Effector memory CD8-positive, alpha-beta T cell (primary cell): ENCODE data around the gene SEMA6A.

Source experiments
- ATAC-seq: fragments of 150-1000 bp; cut with Tn5 transposase; replicated peaks from 2 replicates; pipeline ENCODE4 v1.10.0; 2021; ENCODE audit warnings: mild to moderate bottlenecking, moderate library complexity
- DNase-seq, 3 experiments: peaks; one replicate each; pipeline ENCODE4 v3.0.0; 2021
- H3K27ac Mint-ChIP-seq, 2 donors: one replicate each; pipeline ENCODE4 v1.8.0; 2022; ENCODE audit warnings: mild to moderate bottlenecking in 2 of 2, mixed read lengths in 2 of 2, moderate library complexity in 2 of 2
- H3K27me3 Mint-ChIP-seq, 2 donors: one replicate each; pipeline ENCODE4 v1.8.0; 2022; ENCODE audit warnings: mixed read lengths in 2 of 2
- H3K36me3 Mint-ChIP-seq: one replicate; pipeline ENCODE4 v1.8.0; 2022; ENCODE audit warnings: mild to moderate bottlenecking, moderate library complexity, mixed read lengths; ENCODE audit not compliant: insufficient read depth
- H3K4me1 Mint-ChIP-seq, 2 donors: one replicate each; pipeline ENCODE4 v1.8.0; 2022; ENCODE audit warnings: low read depth in 2 of 2, mixed read lengths in 2 of 2
- H3K4me3 Mint-ChIP-seq, 2 donors: one replicate each; pipeline ENCODE4 v1.8.0; 2022; ENCODE audit warnings: mild to moderate bottlenecking in 2 of 2, mixed read lengths in 2 of 2, moderate library complexity in 2 of 2
- H3K9me3 Mint-ChIP-seq, 2 donors: one replicate each; pipeline ENCODE4 v1.8.0; 2022; ENCODE audit warnings: mixed read lengths in 2 of 2

SEMA6A gene

DNA sequence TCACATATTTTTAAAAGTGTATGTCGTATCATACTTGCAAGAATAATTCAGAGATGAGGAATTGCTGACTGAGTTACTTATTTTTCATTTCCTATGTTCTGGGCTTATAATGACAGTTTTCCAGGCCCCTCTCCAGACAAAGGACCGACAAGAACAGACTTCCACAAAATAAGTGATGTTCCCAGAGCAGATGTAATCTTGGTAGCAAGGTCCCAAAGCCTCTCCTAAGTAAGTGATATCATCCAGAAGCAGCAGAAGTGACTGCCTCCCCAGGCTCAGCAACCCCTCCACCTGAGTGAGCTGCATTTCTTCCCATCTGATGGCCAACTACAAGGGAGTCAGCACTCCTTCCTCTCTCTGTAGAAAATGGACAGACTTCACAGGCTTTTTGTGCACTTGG, 57.1 kb downstream of the SEMA6A start:
- Mint-ChIP-seq H3K36me3 (no peaks in the 10 kb centered on the region), H3K4me3 (no peak overlapping the region), H3K9me3 (peaks cover 0 to 6% of the 10 kb centered on the region in 2 donors), H3K27ac (no peak overlapping the region), H3K27me3 (no peaks in the 10 kb centered on the region), H3K4me1 (no peaks in the 10 kb centered on the region)
- no peak for DNase-seq
- no peak for ATAC-seq

DNA sequence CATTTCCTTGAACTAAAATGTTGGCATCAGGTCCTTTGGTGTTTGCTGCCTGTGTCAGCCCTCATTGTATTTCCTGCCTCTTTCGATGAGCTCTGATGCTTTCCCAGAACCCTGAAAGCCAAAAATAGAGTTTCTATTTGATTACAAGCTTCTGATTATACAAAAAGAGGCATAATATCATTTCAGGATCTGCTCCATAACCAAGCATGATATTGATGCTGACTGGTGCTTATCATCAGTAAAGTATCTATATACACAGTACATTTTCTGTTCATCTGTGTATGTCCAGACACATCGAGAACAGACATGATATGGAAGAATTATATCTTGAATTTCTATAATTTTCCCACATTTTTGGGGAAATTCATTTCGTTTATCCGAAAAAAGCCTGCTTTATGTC, 58.6 kb downstream of the SEMA6A start:
- H3K27ac Mint-ChIP-seq = no peak overlapping the region
- no peak for DNase-seq
- no peaks in the 10 kb centered on the region for H3K4me1 Mint-ChIP-seq
- no peaks in the 10 kb centered on the region for H3K36me3 Mint-ChIP-seq
- no peak for ATAC-seq
- no peaks in the 10 kb centered on the region for H3K27me3 Mint-ChIP-seq
- peaks cover 0 to 6% of the 10 kb centered on the region in 2 donors for H3K9me3 Mint-ChIP-seq
- no peak overlapping the region for H3K4me3 Mint-ChIP-seq

DNA sequence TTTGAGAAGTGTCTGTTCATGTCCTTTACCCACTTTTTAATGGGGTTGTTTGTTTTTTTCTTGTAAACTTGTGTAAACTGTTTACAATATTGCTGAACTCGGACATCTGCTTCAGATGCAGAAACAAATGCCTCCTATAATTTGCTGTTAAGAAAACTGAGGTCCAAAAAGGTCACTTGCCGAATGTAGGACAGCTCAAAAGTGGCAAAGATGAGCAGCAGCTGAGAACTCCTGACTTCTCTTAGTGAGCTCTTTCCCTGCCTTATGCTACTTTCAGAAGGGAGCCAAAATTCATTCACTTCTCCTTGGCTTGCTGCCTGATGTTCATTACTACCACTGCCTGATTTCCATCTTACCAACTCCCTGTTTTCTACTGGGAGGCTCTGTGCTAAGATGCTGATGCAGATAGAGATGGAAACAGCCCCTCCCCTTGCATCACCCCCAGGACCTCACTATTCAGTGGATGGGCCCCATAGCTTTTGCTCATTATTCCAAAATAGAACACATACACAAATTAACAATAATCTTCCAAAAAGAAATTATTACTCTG, 60.1 kb downstream of the SEMA6A start:
- H3K27ac Mint-ChIP-seq = no peak overlapping the region
- peaks cover 0 to 6% of the 10 kb centered on the region in 2 donors for H3K9me3 Mint-ChIP-seq
- no peak overlapping the region for H3K4me3 Mint-ChIP-seq
- H3K4me1 Mint-ChIP-seq = no peaks in the 10 kb centered on the region
- no peaks in the 10 kb centered on the region for H3K36me3 Mint-ChIP-seq
- ATAC-seq (no peak), DNase-seq (no peak)
- no peaks in the 10 kb centered on the region for H3K27me3 Mint-ChIP-seq

DNA sequence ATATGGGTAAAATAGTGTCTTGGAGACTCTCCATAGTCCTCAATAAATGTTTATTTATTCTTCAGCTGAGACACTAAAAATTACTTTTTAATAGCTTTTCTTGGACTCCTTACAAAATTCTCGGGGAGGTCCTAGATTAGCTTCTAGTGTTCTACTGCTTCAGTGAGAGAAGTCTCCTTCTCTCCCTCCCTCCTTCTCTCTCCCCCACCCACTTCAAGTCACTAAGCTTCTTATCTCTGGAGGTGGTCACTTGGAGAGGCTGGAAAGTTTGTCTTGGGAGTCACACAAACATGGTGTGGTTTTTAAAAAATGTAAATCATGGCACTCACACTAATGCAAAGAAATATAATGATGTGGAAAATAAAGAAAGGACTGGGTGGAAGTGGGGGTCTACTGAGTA, 64.1 kb downstream of the SEMA6A start:
- H3K27me3 Mint-ChIP-seq = no peaks in the 10 kb centered on the region
- no peak overlapping the region for H3K27ac Mint-ChIP-seq
- no peaks in the 10 kb centered on the region for H3K4me1 Mint-ChIP-seq
- no peaks in the 10 kb centered on the region for H3K36me3 Mint-ChIP-seq
- H3K4me3 Mint-ChIP-seq = no peak overlapping the region
- DNase-seq (no peak), ATAC-seq (no peak)
- H3K9me3 Mint-ChIP-seq = peaks cover 0 to 6% of the 10 kb centered on the region in 2 donors

DNA sequence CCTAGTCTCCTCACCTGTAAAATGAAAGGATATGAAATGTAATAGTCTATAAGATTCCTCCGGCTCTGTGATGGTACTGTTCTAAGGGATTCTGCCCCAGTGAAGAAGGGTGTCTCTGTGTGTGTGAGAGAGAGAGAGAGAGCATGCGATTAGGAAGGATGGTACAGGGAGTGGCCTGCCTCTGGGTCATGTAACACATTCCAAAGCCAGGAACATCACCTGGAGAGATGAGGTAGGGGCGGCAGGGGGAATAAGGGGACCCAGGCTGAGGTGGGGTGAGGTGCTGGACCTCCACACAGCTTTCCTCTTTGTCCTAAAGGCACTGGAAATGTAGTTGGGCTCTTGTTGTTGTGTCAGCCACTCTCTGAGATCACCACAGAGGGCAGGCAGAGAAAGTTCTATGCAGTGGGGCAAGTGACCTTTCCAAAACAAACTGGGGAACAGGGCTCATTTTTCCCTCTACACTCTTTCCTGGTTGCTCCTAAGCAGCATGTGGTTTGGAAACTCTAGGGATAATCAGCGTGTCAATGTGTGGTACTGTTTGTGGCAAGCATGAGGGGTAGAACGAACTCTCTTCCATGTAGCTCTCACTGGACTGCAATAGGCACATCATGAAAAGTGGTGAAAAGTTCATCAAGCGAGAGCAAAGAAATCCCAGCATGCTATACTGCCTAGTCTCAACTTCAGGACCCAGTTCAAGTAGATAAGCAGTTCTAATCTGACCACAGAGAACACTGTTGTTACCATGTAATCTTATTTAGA, 65.0 kb downstream of the SEMA6A start:
- H3K9me3 Mint-ChIP-seq = peaks cover 0 to 6% of the 10 kb centered on the region in 2 donors
- H3K27me3 Mint-ChIP-seq = no peaks in the 10 kb centered on the region
- no peak overlapping the region for H3K27ac Mint-ChIP-seq
- ATAC-seq (no peak), DNase-seq (no peak)
- H3K36me3 Mint-ChIP-seq = no peaks in the 10 kb centered on the region
- no peaks in the 10 kb centered on the region for H3K4me1 Mint-ChIP-seq
- H3K4me3 Mint-ChIP-seq = no peak overlapping the region

DNA sequence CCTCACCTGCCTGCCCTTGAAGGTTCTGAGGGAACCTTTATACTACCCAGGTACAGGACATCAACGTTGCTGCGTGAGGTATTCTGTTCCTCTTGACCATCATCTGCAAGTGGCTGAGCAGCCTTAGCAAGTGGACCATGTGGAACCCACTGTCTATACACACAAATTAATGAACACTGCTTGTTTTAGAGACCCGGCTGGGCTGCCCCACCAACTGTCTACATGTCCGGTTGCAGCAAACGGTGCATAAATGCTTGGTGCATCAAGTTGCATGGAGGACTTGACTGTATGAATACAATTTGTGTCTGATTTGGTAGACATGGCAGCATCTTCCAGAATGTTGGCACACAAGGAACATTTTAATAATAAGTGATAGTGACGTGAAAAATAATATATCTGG, 65.8 kb downstream of the SEMA6A start:
- Mint-ChIP-seq H3K4me3 (no peak overlapping the region), H3K27ac (no peak overlapping the region), H3K4me1 (no peaks in the 10 kb centered on the region), H3K27me3 (no peaks in the 10 kb centered on the region), H3K36me3 (no peaks in the 10 kb centered on the region), H3K9me3 (peaks cover 0 to 4% of the 10 kb centered on the region in 2 donors)
- ATAC-seq = no peak
- DNase-seq = no peak

DNA sequence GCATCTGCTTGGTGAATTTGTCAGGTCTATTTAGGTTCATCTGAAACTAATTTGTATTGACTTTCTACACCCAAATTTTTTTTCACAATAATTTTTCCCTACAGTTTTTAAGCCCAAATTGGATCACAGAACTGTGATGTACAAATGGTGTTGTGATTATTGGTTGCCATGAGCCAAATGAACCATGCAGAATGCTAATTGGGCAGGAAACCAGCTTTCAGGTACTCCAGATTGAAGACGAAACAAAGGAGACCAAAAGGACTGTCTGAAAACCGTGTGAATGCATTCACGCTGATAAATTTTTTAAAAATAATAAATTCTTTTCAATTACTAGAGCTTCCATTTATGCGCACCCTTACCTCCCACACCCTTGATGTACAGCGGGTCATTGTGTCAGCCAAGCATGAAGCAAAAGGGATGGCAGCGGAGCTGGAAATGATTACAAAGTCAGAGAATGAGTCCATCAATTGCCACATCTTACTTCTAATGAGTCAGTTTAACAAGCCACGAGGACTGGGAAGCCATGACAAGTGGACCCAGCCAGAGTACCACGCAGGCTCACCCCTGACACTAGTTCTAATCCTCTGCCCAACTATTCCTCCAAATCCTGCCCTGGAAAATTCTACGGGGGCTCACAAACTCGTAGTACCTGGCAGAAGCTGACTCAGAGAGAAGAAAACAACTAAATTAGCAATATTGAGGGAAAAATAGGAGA, 66.5 kb downstream of the SEMA6A start:
- Mint-ChIP-seq H3K9me3 (no peaks in the 10 kb centered on the region), H3K4me3 (no peak overlapping the region), H3K27me3 (no peaks in the 10 kb centered on the region), H3K4me1 (no peaks in the 10 kb centered on the region), H3K27ac (no peak overlapping the region), H3K36me3 (no peaks in the 10 kb centered on the region)
- no peak for ATAC-seq
- DNase-seq = no peak

DNA sequence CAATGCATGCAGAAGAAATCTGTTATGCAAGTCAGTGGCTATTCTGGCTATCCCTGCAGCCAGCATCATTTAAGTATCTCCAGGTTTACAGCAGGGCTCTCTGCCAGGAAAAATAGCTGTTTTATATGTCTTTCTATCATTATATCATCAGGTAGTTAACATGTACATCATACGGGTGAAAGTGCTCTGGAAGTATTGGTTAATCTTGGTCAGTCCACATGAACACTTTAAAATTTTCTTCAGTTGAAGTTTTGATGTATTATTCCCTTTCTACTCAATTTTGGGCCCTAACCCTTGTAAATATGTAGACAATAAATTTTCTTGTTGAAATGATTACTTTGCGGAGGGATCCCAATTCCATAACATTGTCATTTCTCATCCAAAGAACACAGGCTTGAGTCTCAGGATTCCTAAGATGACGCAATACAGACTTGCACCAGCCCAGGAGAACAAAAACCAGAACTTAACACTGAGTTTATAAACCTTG, 67.5 kb downstream of the SEMA6A start:
- DNase-seq (no peak), ATAC-seq (no peak)
- Mint-ChIP-seq H3K4me3 (no peak overlapping the region), H3K9me3 (no peaks in the 10 kb centered on the region), H3K4me1 (no peaks in the 10 kb centered on the region), H3K36me3 (no peaks in the 10 kb centered on the region), H3K27ac (no peak overlapping the region), H3K27me3 (no peaks in the 10 kb centered on the region)

DNA sequence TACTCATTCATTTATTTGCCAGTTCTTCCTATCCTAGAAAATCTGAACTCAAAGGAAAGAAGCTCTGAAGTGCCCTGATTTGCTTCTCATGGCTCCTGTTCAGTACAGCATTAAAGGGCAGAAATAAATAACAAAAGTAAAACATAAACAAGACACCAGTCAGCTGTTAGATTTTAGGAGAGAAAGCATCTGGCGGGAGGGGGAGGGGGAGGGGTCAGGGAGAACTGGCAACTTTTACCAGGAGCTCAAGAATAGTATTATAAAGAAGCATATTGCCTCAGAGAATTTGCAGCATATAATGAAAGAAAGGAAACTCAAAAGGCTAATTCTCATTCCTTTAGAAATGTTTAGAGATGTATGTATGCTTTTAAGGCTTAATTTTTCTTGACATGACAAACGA, 68.1 kb downstream of the SEMA6A start:
- Mint-ChIP-seq H3K36me3 (no peaks in the 10 kb centered on the region), H3K4me1 (no peaks in the 10 kb centered on the region), H3K27me3 (no peaks in the 10 kb centered on the region), H3K27ac (no peak overlapping the region), H3K4me3 (no peak overlapping the region), H3K9me3 (no peaks in the 10 kb centered on the region)
- ATAC-seq (no peak), DNase-seq (no peak)

DNA sequence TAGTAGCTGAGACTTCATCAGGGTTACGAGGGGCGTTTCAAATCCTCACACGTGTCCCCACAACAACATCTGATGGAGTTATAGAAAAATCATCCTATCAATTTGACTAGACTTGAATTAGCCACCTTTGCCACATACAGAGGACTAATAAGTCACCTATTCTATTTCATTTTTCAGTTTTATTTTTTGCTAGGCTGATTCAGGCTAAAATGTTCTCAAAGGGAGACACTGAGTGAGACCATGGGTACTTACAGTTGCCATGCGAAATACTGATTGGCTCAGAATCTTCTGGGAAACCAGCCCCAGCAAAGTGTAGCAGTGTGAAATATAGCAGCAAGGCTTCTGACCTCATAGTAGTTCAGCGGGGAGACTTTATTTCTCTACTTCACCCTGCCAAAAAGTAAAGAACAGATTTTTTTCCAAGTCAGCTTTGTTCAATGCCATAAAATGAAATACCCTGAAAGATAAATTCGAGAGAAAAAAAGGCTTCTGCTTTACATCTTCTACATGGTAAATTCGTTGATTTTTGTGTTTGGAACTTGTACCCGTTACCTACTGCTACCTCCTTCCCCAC, 69.9 kb downstream of the SEMA6A start:
- no peak overlapping the region for H3K27ac Mint-ChIP-seq
- ATAC-seq = no peak
- no peaks in the 10 kb centered on the region for H3K27me3 Mint-ChIP-seq
- DNase-seq = no peak
- no peak overlapping the region for H3K4me3 Mint-ChIP-seq
- no peaks in the 10 kb centered on the region for H3K4me1 Mint-ChIP-seq
- no peaks in the 10 kb centered on the region for H3K36me3 Mint-ChIP-seq
- H3K9me3 Mint-ChIP-seq = no peaks in the 10 kb centered on the region

DNA sequence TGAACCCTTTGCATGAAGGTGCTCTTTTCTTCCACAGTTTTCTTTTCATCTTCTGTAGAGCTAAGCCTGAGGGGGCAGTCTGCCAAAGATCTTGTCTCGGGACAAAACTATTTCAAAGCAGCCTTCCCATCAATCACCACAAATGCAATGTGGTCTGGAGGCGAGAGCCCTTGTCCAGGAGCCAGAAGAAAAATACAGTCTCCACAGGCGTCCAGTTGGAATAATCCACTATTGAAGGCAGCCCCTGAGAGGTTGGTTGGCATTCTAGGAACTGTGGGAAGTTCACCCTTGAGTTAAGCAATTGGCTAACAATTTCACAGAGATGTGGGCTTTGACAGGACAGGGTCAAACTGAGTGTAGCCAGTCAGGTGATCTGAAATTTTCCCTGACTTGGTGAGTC, 72.0 kb downstream of the SEMA6A start:
- Mint-ChIP-seq H3K27me3 (no peaks in the 10 kb centered on the region), H3K36me3 (no peaks in the 10 kb centered on the region), H3K27ac (no peak overlapping the region), H3K4me1 (no peaks in the 10 kb centered on the region), H3K9me3 (no peaks in the 10 kb centered on the region), H3K4me3 (no peak overlapping the region)
- DNase-seq = no peak
- no peak for ATAC-seq

DNA sequence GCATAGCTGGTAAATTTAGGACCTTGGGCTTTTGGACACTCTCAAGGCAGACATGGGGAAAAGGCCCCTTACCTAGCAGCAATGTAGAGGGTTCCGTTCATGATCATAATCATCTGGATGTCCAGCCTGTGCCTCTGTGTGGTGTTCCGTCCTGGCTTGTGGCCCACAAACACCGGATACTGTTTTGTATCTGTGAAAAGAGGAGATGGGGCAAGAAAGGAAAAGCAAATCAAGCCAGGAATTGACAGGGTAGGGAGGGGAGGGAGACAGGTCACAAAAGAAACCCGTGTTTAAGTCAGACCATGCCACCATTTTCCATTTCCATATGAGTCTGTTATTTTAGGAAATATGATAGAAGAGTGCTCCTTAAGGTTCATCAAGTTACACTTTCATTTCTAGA, 72.5 kb downstream of the SEMA6A start:
- H3K4me3 Mint-ChIP-seq = no peak overlapping the region
- no peak overlapping the region for H3K27ac Mint-ChIP-seq
- ATAC-seq = no peak

DNA sequence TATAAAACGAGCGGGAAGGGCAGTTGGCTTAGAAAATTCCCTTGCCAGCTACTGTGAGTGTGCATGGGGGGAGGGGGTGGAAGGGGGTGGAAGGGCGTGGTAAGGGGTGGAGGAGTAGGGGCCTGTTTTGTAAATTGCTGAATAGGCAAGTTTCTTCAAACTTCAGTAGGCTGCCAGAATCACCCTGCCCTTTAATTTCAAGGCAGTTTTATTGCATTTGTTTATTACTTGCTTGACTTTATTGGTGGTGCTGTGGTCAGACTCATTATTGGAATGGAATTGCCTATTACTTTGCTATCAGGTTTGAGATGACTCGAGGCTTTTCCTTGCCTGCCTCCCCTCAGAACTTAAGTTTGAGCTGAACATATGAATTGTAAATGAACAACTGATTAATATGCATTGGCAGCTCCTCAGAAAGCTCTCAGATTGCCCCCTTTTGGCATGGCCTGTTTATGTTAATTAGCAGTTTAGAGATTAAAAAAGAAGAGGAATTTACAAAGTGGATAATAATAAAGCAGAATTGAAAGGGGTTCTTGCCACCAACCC, 76.0 kb downstream of the SEMA6A start:
- H3K4me3 Mint-ChIP-seq = no peak overlapping the region
- no peaks in the 10 kb centered on the region for H3K9me3 Mint-ChIP-seq
- H3K27ac Mint-ChIP-seq = no peak overlapping the region
- H3K36me3 Mint-ChIP-seq = no peaks in the 10 kb centered on the region
- ATAC-seq = no peak
- no peak for DNase-seq
- no peaks in the 10 kb centered on the region for H3K27me3 Mint-ChIP-seq
- no peaks in the 10 kb centered on the region for H3K4me1 Mint-ChIP-seq

More for the DNA sequence above, 72.5 kb downstream of the SEMA6A start:
- DNase-seq = no peak
- Mint-ChIP-seq H3K9me3 (no peaks in the 10 kb centered on the region), H3K4me1 (no peaks in the 10 kb centered on the region), H3K27me3 (no peaks in the 10 kb centered on the region), H3K36me3 (no peaks in the 10 kb centered on the region)
